ENCODE results near the gene GCM1.

GCM1 gene

DNA sequence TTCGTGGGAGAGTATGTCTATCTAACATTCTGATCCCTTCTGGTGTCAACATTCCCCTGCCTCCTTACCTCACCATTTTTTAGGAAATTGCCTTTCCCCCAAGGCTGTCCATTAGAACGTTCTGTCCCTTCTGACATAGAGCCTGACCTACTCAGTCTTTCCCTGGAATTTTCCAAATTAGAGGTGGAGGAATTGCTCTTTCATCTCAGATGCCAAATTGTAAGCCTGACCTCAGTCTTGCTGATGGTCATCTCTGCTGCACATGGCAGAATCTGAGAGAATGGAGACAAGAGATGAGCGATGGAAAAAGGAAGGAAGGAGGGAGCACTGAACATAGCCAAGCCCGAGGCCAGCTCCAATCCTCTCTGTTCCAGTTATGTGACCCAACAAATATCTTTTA lies 5.4 kb upstream of the GCM1 start:
- in situ Hi-C loops (cut with MboI; ENCODE audit: low sequenced_read_pairs) = loop anchor here (25.0 kb wide), 2 partner anchors 283 to 558 kb away; no protein-coding TSS in a partner anchor

DNA sequence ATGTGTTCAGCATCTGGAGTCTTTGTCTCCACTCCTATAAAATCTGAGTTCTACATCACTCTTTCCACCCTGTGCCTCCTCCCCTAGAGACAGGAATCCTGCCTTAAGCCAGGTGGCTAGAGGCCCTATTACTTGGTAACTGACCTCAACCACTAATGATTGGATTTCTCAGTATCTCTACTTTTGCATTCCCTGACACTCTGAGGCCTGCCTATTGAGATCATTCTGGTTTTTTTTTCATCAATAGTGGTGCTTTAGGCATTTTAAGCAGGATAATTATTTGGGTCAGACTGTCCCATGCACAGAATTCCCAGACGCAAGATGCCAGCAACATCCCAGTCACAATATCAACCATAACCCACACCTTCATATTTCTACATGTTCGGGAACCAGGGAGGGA lies 3.9 kb upstream of the GCM1 start:
- in situ Hi-C loops (cut with MboI; ENCODE audit: low sequenced_read_pairs) = loop anchor here (25.0 kb wide), 2 partner anchors 285 to 560 kb away; no protein-coding TSS in a partner anchor

DNA sequence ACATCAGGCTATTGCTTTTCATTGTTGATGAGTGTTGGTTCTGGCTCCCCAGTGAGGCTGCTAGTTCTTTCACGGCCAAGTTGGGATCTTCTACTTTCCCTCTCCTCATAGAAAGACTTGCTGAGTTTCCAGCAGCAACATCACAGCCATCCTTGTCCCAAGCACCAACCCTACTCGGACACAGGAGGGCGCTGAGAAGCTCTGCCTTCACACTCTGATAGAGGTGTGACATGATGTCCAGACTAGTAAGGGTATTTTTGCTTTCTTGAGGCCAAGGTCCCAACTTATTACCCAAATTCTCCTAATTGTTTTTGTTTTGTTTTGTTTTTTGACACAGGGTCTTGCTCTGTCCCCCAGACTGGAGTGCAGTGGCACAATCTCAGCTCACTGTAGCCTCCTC lies 3.0 kb upstream of the GCM1 start:
- in situ Hi-C loops (cut with MboI; ENCODE audit: low sequenced_read_pairs) = loop anchor here (25.0 kb wide), 2 partner anchors 286 to 561 kb away; no protein-coding TSS in a partner anchor

DNA sequence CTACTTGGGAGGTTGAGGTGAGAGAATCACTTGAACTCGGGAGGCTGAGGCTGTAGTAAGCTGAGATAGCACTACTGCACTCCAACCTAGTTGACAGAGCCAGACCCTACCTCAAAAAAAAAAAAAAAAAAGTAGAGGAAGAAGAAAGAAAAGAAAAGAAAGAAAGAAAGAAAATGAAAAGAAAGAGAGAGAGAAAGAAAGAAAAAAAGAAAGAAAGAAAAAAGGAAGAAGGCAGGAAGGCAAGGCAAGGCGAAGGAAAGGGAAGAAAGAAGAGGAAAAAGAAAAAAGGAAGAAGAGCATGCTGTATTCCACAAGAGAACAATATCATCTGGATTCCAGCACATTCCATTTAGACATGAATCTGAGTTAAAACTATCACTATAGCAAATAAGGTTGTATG lies 3.8 kb downstream of the GCM1 start:
- in situ Hi-C loops (cut with MboI; ENCODE audit: low sequenced_read_pairs) = no loop called here

DNA sequence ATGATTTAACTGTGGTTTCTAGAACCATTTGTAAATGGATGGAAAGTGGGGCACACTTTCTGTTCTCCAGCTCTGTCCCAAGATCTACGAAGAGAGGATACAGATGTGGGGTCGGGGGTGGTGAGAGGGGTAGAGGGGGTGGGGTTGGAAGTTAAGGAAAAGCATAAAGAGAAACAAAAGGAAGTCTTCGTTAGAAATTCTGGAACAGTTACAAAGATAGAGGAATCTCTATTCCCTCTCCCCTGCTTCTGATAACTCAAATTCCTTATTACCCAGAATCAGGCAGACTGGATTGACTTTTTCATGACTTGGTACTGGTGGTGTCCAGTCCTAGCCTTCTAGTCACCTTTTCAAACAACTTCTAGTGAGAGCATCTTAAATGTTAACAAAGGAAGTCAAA lies 4.9 kb downstream of the GCM1 start:
- in situ Hi-C loops (cut with MboI; ENCODE audit: low sequenced_read_pairs) = no loop called here

DNA sequence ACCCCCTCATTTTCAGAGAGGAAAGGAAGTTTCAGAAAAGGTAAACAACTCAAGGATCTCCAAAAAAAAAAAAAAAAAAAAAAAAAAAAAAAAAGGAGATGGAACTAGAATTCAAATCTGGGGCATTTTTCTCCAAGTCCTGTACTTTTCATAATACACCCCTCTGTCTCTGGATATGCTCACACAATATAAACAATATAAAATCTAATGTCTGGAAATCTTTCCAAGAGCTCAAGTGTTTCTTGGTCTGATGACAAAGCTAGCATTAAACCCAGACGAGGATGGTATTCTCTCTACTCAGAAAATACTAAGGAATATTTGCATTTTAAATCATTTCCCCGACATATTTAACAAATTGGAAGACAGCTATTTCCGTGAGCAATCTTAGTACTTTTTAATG lies 5.8 kb downstream of the GCM1 start:
- in situ Hi-C loops (cut with MboI; ENCODE audit: low sequenced_read_pairs) = no loop called here

DNA sequence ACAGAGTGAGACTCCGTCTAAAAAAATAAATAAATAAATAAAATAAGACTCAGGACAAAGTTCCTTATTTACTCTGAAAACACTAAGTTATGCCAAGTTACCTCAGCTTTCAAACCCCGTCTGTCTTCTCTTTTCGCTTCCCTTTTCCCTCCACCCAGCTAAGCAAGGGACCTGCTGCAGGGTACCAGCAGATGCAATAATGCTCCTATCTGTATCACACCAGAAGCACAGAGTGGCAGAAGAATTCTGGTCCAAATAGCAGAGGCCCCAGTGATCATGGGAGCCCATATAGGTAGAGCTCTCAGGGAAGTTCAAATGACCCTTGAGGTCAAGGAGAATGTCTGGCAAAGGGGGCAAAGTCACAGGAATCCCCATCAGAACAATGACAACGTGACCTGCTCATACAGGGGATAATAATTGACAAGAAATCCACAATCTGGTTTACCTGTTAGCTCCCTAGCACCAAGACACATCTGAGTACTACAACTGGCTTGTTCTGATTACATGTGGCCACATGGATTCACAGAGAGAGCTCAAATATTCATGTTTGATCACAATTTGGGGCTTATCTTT lies 8.7 kb downstream of the GCM1 start:
- in situ Hi-C loops (cut with MboI; ENCODE audit: low sequenced_read_pairs) = no loop called here

DNA sequence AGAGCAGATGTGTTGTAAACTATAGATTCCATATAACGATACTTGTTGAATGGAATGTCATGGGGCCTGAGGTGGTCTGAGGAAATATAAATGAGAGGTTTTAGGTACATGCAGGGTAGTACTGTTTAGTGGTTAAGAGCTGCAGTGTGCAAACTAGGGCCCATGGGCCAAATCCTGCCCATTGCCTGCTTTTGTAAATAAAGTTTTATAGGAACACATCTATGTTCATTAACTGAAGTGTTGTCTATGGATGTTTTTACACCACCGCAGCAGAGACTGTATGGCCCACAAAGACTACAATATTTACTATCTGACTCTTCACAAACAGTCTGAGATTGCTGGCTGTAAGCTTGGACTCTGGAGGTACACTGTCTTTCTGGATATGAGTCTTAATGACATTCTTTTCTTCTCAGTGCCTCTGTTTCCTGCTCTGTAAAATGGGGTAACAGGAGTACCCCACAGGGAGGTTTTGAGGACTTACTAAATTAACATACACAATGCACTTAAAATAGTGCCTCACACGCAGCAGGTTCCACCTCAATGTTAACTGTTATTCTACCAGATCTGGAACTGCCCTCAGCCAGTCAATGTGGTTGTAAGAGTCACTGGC lies 12.5 kb downstream of the GCM1 start:
- in situ Hi-C loops (cut with MboI; ENCODE audit: low sequenced_read_pairs) = no loop called here

DNA sequence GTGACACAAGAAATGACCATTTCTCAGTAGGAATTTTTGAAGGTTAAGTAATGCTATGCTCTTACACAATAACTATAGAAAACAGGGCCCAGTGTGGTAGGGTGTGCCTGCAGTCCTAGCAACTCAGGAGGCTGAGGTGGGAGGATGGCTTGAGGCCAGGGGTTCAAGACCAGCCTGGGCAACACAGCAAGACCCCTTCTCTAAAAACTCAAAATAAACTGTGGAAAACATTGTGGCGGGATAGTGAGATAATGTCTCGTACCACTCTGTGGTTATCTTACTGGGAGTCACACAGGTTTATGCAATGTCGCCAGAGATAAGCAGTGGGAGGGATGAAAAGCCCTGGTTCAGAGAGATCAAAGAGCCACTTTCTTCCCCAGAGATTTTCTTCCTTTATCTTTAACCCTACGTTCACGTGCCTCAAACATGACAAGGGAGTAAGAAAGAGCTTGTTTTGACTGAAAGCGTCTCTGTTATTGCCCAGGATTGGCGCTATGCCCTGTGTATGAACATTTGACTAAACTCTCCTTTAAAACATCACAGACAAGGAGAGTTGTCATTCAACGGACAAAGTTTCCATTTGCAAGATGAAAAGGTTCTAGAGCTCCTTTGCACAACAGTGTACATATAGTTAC lies 13.9 kb downstream of the GCM1 start:
- in situ Hi-C loops (cut with MboI; ENCODE audit: low sequenced_read_pairs) = no loop called here

DNA sequence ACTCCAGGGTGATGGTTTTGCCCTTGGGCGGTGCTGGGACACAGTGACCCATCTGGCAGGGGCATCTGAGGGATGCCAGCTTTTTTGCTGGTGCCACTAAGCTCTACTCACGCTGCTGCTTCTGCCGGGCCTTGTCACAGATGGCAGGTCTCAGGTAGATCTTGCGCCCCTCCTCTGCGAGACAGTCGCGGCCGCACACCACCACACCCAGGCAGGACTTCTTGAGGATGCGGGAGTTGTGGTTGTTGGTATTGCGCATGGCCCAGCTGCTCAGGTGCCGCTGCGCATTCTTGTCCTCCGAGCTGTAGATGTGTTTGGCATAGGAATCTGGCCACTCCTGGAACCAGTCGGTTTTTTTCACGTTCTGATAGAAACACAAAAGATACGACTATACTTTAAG lies 14.7 kb downstream of the GCM1 start:
- in situ Hi-C loops (cut with MboI; ENCODE audit: low sequenced_read_pairs) = no loop called here

DNA sequence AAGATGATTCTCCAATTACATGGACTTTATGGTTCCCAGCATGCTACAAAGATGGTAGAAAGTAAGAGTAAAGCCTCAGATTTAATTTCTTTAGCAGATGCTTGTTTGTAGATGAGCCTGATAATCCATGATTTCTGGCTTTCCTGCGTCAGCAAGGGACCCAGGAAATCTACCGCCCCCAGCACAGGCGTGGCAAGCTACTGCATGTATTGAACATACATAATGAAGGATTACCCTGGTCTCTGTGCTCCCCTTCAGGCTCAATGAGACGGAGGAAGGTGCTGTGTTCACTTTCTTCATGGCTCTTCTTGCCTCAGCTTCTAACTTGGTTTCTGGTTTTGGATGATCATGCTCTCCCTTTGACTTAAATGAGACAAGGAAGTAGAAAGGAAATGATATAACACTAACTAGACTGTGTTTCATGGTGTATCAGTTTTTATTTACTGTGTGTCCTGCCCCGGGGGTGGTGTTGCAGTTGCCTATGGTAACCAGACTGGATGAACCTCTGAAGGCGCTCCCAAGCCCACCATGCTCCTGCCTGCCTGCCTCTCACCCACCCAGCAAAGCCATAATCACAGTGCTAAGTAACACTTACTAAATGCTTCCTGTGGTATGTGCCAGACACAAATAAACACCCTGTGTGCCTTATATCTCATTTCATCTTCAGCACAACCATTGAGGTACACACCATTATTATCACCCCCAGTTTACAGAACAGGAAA lies 17.9 kb downstream of the GCM1 start:
- in situ Hi-C loops (cut with MboI; ENCODE audit: low sequenced_read_pairs) = no loop called here

DNA sequence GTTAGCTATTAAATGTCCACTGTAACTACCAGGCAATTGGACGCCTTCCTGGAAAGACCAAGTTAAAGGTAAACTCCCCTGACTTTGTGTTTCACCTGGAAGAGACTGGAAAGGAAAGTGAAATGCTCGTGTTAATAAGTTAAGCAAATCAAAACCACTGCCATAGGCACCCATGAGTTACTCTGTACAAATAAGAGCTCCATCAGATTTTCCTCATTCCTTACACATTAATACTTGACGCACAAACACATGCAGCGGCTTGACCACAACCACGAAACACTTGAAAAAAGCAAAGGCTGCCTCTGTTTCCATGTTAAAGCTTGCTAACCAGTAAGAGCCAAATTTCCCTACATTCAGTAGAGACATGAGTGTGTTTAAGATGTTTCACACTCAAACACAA lies 19.8 kb downstream of the GCM1 start:
- in situ Hi-C loops (cut with MboI; ENCODE audit: low sequenced_read_pairs) = no loop called here

DNA sequence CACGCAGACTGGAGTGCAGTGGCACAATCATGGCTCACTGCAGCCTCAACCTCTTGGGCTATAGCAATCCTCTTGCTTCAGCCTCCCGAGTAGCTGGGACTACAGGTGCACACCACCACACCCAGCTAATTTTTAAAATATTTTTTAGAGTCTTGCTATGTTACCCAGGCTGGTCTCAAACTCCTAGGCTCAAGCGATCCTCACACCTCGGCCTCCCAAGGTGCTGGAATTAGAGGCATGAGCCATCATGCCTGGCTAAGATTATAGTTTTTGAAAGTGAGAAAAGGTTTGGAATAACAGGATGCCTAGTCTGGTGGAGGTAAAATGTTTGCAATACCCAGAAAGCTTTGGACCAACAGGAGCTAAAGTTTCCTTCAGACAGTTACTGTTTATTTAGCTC lies 23.4 kb downstream of the GCM1 start:
- in situ Hi-C loops (cut with MboI; ENCODE audit: low sequenced_read_pairs) = no loop called here

DNA sequence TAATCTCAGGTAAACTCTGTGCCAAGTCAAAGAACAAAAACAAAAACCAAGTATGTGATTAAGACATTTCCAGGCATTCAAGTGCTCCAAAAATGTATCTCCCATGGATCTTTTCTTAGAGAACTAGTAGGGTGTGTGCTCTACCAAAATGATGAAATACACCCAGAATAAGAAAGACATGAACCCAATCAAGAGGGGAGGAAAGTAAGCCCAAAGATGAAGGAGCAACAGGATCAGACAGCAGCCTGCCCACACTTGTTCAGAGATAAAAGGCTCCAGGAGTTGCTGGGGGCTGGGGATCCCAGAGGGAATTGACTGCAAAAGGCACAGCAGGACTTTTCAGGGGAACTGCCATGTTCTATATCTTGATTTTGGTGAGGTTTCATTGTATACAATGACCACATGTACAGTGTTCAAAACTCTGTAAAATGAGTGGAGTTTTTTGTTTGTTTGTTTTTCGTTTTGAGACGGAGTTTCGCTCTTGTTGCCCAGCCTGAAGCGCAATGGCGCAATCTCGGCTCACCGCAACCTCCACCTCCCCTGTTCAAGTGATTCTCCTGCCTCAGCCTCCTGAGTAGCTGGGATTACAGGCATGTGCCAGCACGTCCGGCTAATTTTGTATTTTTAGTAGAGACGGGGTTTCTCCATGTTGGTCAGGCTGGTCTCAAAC lies 24.4 kb downstream of the GCM1 start:
- in situ Hi-C loops (cut with MboI; ENCODE audit: low sequenced_read_pairs) = no loop called here

DNA sequence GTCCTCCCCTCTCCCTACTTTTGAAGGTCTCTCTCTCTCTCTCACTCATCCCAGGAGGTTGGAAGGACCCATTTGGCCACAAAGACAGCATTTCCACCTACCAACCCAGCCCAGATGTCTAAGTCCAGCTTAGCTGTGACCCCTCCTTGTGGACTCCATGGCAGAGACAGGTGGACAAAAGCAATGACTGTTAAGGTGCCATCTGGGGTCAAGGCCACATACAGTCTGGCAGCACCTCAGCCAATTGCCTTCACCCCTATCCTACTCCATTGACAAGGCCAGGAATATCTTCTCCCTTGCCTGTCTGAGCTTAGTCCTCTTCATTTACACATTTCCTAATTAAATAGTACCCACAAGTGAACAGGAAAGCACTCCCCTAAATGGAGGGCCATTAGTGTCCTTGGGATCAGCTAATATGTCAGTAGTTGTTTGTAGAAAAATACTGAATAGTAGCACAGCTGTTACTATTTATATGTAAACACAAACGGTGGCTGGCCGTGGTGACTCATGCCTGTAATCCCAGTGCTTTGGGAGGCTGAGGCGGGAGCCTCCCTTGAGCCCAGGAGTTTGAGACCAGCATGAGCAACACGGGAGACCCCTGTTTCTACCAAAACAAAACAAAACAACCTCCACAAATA lies 28.8 kb downstream of the GCM1 start:
- in situ Hi-C loops (cut with MboI; ENCODE audit: low sequenced_read_pairs) = no loop called here

DNA sequence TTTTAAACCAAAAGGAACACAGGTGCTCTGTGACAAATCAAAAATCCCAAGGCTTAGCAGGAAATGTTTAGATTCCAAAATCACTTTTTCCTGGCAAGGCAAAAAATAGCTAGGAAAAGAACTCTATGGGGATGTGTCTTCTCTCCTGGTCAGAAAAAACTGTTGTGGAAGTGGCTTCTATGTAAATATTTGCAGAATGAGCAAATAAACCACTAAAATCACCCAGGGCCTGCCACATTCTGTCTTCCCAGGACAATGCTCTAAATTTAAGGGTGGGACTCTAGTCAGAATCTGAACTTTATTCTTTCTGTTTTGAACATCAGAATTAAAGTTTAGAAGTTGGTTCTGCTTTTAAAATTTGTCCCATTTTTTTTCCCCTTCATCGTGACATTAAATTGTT lies 29.3 kb downstream of the GCM1 start:
- in situ Hi-C loops (cut with MboI; ENCODE audit: low sequenced_read_pairs) = no loop called here

DNA sequence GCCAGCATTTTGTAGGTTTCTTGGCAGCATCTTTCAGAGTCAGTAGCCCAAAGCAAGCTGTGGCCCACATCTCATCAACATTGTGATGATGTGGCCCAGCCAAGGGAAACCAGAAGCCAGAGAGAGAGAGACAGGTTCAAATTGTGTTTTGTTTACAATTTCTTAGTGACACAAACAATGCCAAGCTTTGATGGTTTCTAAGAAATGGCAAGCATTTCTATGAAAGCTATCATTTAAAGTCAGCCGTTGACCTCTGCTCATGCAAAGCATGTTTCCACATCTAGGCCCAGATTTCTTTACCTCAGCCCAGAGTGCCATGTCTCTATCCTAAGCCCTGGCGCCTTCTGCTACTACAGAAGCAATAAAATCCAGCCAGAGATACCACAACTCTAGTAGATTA lies 32.9 kb downstream of the GCM1 start:
- in situ Hi-C loops (cut with MboI; ENCODE audit: low sequenced_read_pairs) = no loop called here

DNA sequence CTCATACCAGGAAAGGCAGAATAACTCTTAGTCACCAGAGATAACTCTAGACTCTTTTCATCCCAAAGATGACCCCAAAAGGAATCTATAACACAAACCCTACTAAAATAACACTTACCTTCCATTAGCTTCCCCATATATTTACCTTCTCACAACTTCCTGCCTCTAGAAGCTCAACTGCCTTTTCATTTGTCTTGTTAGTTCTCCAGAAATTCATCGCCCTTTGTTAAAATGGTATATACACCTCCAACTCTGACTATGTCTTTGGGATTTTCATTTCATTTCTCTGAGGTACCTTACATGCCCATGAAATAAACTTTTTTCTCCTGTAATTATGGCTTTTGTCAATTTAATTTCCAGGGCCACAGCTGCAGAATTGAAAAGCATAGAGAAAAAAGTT lies 33.5 kb downstream of the GCM1 start:
- in situ Hi-C loops (cut with MboI; ENCODE audit: low sequenced_read_pairs) = no loop called here

DNA sequence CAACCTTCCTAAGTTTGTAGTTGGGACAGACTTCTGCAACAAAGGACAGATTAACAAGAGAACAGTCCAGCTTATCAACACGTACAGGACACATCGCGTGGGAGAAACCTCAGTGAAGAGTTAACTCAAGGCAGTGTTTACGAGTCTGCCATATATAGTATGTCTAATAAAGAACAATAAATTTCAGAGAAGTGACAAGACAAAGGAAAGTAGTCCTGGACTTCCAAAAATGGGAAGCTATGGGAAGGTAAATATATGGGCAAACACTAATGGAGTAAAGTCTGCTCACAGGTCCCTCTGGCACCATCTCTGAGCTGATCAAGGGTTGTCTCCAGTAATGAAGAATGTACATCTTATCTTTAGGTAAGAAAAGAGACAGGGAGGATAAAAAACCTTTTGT lies 34.9 kb downstream of the GCM1 start:
- in situ Hi-C loops (cut with MboI; ENCODE audit: low sequenced_read_pairs) = no loop called here

DNA sequence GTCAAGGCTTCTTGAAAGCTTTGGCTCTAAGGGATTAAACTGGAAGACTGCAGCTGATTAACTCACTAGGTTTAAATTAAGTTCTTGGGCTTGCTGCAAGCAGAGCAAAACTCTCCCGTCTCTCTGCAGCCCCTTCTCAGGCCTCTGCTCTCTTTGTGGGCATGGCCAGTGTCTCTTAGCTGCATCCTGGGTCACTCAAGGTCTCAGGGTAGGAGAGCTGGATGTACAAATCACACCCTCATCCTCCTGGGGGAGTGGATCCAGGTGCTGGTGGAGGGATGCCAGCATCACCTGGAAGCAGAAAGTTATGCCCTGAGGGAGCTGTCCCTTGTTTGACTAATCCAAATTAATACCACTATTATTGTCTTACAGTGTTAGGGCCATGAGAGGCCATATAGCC lies 35.8 kb downstream of the GCM1 start:
- in situ Hi-C loops (cut with MboI; ENCODE audit: low sequenced_read_pairs) = no loop called here

DNA sequence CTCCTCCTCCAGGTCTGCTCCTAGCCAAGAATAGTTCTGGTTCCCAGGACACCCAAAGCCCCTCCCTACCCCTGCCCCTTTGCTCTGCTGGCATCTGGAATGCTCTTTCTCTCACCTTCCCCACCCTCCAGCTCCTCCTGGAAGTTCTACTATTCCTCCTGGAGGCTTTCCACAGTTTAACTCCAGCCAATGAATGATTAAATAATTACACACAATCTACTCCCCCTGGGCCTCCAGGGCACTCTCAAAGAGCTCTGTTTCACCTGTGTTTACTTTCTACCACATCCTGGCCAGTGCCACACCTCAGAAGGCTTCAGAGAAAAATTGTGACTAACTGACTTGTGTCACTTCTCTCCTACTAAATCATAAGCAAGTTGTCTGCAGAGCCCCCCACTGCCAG lies 36.2 kb downstream of the GCM1 start:
- in situ Hi-C loops (cut with MboI; ENCODE audit: low sequenced_read_pairs) = no loop called here

Data from HL-60/S4 treated with phorbol 12-myristate 13-acetate at 8.2 ng/mL for 4 days and 3 days (cell line).